Activated CD4-positive, CD25-positive, alpha-beta regulatory T cell (primary cell): ENCODE measurements around the gene NXPH1.

ENCODE experiments used
- DNase-seq, 4 experiments: peaks; one replicate each; lab custom pipeline; 2025; lab: John Stamatoyannopoulos, UW

Gene NXPH1

DNA sequence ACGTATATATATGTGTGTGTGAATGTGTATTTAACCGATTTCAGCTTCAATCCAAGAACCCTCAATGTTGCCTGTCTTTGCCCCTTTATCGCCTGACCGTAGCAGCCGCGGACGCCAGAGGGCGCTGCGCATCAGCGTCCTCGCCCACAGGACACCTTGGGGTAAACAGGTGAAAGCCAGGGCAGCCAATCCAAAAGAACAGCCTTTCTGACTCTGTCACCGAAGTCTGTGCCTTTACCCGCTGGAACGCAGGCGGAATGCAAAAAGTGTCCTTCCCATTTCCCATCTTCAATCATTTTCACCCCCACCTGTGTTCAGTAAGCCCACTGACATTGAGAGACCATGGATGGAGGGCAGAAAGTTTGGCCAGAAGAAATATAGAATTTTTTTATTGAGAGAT lies 3.6 kb downstream of the NXPH1 start:
- no peak for DNase-seq

DNA sequence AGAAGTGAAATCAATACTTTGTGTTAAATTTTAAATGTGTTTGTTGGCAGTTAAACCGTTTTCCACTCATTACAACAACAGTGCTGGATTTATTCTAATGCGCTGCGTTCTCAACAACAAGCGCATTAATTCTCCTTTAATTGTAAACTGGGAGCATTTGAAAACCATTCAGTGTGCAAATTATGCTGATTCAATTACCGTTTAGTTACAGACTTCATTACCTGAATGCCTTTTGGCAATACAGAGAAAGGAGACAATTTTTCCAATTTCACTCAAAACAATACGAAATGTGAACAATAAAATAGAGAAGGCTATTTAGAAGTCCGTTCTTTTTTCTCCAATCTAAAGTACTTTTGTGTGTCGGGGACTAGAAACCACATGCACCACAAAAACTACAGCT lies 4.2 kb downstream of the NXPH1 start:
- DNase-seq = no peak

DNA sequence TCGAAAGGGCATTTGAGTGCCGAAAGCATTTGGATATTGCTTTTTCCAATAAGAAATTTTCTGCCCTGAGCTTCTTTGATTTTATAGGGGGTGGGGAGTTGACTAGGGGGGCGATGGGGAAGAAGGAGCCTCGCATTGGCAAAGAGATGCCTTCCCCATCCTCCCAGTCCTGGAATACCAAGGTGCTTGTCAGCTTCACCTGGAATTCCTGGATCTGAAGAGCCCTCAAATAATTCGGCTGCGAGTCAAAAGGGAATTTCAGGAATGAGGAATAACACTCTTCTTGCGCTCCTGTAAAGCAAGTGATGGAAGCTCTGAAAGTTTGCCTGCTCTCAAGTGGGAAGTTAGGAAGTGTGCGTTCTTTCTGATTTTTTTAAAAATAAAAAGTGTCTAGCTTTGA lies 7.3 kb downstream of the NXPH1 start:
- DNase-seq = no peak

DNA sequence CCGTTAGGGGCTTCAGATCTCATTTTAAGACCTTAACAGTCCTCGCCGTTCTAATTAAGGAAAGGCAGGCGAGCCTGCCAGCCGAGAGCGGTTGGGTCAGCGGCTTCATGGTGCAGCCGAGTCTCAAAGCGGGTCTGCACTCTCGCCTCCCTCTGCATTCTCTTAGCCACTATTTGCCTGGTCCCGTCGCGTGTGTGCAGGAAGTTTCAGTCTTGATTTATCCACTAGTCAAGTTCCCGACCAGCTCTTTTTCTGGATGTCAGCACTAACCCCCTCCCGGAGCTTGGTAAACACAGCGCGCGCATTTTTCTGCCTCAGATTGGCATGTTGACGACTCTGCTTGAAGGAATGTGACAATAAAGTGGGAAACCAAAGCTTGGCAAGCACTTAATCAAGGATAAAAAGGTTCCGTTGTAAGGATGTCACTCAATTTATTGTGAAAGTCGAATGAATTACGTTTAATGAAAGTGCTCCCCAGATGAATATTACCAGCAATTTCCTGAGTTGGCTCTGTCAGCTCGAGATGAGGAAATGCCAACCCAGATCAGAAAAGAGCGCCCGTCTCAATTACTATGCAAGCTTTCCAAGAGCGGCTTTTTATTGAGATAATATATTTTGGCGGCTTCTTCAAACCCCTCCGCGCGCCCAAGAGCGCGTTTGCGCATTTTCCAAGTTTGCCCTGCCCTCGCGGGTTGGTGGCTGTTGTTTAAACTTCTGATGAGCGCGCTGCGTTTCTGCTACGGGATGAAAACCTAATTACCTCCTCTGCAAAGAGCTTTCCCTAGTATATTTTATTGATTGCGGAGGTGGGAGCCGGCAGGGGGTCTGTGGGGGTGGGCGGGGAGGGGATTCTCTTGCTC lies 7.9 kb downstream of the NXPH1 start:
- DNase-seq = no peak

DNA sequence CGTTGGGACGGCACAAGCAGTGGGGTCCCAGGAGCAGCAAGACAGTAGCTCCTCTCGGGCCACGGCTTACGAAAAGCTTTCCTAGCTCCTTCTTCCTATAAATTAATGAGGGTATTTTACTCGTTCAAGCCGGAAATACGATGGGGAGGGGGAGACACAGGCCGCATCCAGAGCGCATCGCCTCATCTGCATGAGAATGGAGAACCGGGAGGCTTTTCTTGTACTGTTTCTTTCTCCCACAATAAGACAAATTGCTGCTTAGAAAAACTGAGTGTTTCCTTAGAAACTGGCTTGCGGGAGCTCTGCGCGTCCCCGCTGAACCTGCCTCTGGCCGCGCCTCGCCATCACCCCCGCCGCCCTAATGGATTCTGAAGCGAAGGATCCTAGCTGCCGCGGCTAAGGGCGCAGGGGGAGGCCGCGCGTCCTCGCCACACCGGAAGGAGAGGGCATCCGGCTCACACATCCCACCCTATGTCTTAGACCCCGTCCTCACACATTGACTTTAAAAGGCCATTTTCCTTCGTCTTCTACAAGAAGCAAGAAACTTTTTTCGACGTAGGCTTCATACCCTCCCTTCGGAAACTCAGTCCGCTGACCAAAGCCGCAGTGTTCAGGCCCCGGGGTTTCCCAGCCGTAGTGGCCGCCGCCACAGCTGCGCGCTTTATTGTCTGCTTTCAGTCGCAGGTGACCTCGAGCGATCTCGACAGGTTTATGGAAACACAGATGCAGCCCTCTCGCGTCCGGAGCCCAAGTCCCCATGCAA lies 8.8 kb downstream of the NXPH1 start:
- no peak for DNase-seq

DNA sequence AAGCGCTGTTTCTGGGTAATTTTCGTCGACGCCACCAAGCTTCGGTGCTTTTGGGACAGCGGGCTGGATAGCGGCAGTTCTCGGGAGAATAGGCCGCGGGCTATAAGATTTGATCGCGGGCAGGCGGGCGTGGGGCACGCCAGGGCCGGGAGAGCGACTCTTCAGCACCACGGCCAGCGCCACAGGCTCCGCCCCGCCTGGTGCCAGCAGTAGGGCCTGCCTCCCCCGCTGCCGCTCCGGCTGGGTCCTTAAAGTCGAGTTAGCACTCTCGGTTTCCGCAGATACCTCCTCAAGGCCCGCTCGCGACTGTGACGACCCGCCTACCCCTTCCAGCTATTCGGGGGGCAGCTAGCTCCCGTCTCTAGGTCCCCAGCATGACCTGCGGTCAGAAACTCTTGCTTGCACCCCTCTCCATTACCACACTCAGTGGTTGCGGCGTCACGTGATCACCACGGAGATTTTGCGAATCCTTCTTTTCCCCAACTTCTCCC lies 9.4 kb downstream of the NXPH1 start:
- peak in 2 of 4 experiments; percentile 17 to 19 for DNase-seq

DNA sequence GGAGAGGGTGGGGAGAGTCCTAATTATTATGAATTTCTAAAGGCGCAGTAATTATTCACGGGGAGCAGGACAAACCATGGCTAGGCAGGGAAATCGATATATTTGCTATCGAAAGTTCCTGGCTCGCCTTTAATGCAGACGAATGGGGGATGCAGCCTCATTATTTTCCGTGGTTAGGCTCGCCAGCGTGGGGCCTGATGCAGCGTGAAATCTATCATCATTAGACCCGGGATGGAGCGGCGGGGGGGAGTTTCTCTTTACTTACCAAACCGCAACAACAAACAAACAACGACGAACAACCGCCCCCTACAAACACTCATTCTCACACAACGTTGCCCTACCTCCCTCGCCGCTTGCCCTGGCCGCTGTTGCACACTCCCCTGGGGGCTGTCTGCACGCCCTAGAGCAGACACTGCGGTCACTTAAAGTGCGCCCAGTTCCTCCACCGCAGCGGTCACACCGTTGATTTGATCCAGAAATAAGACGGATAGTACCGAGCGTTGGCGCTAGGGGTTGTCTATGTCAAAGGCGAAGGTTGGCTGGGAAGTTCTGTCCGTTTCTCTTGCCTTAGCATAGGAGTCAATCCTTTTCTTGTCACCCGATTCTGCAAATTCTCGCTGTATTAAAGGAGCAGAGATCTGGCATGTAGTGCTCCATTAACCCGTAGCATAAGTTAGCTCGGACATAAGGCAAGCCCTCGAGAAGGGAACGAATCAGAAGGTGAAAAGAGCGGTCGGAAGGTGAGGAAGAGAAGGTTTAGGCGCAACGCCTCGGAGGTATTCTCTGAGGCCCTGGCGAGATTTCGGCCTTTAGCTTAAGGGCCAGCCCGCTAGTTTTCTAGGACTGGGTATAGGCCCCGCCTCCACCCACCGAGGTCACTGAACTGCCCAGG lies 10.4 kb downstream of the NXPH1 start:
- DNase-seq = no peak

DNA sequence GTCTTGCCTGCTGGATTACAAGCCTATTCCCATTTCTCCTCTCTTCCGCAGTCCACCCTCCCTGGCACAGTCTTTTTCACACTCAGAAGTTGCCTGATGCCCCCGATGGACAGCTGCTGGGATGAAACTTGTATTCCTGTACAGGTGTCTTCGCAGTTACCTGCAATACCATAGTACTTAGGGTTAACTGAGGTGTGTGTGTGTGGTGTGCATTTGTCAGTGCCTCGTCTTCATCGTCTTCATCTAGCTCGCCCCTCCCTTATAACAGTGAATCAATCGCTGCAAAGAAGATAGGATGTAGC lies 11.0 kb downstream of the NXPH1 start:
- DNase-seq = no peak

DNA sequence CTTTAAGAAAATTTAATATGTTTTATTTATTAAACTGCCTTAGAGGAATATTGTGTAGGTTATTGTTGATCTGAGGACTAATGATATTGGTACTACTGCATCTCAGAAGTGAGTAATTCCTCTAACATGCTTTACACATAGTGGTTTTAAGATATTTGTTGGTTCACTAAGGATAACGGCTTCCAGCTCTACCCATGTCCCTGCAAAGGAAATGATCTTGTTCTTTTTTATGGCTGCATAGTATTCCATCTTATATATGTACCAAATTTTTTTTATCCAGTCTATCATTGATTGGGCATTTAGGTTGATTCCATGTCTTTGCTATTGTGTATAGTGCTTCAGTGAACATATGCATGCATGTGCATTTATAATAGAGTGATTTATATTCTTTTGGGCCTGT lies 20.1 kb downstream of the NXPH1 start:
- DNase-seq = no peak

DNA sequence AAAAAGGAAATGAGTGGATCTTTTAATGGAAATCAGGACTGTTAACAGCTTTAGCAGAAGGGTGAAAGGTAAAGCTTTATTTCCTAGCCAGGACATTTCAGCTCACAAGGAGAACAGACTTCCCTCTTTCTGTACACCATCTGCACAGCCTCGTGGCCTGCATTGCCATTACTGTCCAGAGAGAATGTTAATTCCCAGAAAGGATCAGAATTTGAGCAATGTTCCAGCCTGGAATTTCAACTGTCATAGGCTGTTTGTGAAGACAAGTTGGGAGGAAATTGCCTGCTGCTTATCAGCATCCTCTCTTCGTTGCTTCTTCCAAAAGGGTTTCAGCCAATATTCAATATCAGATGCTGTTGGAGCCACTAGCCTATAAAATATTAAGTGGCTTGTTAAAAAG lies 22.0 kb downstream of the NXPH1 start:
- DNase-seq = no peak

DNA sequence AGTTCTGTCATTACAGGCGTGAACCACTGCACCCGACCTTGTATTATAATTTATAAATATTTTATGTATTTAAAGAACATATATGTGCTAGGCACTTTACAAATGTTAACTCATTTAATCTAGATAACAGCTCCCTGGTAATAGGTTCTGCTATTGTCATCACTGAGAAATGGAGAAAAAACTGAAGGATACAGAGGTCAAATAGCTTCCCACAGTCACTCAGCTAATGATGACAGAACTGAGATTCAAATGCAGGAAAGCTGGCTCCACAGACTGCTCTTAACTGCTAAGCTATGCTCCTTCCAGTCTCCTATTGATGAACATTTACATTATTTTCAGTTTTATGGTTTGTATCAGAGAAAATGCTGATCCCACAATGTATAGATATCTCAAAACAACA lies 28.9 kb downstream of the NXPH1 start:
- DNase-seq = no peak

DNA sequence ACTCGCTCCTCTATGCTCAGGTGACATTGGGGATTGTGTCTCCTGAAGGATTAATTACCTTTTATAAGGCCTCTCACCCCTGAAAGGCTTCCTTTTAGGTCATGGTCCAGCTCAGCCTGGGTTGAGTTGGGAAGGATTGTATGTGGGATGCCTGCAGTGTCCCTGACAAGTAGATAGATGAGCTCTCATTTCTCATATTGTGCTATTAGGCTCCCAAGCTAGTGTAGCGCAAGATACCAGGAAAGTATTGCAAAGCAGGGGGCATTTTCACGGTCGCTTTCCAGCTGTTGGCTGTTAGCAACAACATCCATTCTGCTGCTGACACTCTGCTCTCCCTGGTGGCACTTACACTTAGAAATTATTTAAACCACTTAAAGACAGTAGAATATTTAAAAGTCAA lies 31.9 kb downstream of the NXPH1 start:
- DNase-seq = no peak

DNA sequence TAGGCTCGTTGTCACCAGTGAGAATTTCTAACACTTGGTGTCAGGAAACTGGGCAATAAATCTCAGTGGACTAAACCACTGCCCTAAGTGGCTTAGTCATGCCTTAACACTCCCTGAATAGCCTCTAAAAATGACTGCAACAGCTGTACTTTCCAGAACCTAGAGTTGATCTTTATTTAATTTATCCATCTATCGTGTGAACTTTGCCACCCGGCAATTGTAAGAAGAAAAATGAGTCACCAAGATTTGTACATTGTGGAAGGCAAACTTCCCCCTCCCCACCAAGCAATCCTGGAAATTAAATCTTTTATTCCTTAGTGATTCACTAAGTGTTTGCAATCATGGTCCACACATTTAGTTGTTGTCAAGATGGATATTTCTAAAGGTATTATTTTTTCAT lies 47.1 kb downstream of the NXPH1 start:
- DNase-seq = no peak

DNA sequence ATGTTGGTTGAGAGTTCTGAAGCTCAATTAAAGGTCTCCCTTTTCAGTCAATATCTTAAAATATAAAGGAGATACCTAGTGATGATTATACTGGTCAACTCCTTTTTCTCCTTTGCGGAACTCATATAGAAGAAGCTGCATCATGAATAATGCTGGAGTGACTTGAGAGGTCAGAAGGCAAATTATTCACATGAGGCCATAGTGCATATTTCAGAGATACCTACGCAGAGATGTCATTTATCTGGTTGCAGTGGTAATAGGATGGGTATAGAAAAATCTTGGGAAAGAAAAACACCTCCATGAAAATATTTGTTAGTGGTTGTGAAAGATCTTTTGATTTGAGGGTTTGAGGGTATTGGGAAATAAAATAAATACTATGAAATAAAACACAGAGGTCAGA lies 47.7 kb downstream of the NXPH1 start:
- DNase-seq = no peak

DNA sequence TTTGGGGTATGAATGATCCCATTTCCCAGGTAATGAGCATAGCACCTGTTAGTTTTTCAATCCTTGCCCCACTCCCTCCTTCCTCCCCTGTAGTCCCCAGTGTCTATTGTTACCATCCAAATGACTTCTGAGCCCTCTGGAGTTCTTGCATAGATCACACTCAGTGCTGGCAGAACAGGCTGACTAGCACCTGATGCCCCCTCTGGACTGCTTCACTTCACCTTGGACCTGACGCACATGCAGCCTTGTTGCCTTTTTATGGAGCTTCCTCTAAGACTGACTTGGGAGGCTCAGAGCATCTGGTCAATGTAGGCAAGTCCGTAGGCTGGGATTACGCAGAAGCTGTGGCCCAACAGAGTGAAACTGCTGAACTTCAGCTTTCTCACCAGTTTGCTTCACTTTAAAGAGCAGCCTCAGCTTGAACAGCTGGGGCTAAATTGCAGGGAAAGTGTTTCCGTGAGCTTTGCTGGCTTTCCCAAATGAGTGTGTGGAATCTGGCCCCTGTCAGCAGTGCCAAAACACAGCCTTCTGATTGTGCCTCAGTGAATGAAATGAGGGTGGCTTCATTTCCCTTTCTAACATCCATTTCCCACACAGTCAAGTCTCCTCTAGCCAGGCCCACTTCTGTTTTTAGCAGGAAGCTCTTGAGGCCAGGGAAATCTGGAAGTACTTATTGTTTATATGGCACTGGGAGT lies 48.5 kb downstream of the NXPH1 start:
- no peak for DNase-seq

DNA sequence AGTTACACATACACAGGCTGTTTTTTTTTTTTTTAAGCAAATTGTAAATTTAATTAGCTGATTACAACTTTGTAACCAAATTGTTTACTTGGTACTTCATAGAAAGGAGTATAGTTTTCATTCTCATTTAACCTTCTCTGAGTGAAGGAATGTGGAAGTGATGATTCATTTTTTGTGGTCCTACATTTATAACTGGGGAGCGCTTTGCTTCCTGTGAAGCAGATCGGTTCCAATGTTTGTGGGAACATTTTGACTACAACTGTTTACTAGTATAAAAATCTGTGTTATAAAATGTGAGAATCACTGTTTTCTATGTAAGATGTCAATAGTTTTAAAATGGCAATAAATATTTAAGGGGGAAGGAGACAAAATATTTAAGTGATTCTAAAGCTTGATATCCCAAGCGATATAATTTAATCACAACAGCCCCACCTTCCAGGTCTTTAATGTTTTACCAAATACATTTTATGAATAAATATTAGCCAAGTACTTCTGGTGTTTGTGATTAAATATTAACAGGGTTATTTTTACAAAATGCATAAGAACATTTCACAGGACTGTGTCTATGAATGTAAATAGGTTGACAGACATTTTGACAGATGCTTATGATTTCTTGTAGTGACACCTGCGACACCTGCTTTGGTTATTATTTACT lies 57.1 kb downstream of the NXPH1 start:
- no peak for DNase-seq

DNA sequence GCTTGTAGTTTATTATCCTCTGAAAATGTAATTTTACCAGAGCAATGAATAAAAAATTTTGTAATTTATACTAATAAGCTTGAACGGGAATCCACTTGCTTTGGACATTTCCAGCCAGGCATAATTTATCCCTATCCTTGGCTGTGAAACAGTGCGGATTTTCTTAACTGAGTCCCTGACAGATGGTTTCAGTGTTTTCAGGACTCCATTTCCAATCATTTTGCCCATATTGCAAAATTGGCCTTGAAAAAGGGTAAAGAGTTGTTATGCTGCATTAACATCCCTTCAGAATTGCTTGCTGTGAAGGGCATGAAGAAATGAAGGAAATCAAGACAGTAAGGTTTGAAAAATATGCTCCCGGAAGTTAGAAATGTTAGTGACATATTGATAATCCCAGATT lies 57.7 kb downstream of the NXPH1 start:
- DNase-seq = no peak

DNA sequence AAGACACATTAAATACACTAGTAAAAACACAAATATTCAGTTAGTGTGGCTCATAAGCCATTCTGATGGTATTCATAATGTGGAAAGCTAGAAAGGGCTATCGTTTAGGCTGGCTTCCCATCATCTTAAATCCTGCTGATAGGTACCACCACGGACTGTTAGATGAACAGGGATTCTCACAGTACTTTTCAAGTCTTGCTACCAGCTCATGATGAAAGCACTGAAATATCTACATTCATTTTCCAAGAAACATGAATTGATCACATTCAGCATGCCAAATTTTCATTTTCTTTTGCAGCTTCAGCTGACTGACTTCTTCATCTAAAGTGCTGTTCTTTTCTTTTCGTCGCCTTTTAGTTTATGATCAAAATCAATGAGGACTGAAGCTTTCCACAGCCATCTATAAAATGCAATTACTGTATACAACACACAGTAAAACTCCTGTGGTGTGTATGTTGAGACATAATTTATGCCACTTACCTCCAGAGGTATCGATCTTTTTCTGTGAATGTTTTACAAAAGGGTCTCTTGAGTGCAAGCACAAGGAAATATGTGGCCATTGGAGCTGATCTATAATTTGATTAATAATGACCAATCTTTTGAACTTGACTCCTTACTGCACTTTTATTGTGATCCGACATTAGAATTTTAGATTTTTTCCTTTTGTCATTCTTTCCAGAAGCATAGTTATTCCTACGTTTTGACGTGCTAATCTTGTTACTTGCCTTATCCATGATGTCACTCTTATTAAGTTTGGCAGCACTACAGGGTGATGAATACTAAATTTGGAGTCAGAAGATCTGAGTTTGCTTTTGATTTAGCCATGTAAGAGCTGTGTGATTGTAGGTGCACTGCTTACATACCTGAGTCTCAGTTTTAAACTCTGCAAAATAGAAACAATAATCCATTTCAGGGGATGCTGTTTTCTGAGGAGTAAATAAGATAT lies 58.4 kb downstream of the NXPH1 start:
- DNase-seq = no peak

DNA sequence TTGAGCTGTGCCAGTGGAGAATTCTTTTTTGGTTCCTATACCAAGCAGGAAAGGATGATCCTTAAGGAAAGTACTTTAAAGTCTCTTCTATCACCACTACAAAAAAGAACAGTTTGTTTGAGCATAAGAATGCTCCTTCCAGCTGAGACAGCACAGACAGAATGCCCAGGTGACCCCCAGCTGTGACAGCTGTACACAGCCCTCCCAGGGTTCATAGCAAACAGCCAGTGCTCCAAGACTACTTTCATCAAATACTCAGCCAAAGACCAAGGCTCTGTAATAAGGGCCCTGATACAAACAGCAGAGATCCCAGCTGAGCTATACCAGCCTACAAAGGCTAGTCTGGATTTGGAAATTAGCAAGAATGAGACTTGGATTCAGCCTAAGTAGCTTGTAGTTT lies 65.7 kb downstream of the NXPH1 start:
- no peak for DNase-seq

DNA sequence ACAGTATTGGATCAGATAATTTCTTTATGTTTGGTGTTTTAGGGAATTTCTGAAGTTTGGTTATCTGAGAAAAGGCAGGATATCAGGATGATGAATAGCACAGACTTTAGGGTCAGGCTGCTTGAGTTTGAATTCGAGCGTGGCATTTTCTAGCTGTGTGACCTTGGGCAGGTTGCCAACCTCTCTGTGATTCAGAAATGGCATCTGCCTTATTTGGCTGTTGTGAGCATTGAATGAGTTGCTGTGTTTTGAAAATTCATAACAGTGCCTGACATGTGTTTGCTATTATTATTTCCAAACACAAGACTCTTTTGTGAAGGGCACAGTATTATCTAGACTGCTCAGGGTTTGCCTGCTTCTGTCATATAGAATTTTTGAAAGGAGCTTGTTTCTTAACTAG lies 66.9 kb downstream of the NXPH1 start:
- no peak for DNase-seq
